ENCODE measurements around the gene EPHB2.
"Not testable (repeated sequence)": the region's sequence is repeated elsewhere in the genome, so short reads cannot be mapped to it uniquely, and the experiment has no call there.

The EPHB2 gene

DNA sequence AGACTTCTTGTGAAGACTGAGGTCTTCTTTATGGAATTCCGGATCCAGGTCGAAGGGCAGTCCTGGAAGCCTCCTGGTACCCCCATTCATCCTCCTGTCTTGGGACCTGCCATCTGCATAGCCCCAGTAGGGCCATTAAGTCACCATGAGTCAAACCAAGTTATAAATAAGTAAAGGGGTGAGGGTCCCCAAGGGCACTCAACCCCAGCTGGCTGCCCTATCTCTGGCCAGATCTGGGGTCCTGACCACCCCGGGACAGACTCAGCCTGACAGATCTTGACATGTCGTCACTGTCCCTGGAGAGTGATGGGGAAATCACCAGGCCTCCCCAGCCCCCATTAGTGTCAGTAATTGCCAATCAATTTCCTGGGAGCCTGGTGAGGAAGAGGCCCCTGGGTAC is 108.7 kb downstream of the EPHB2 start:
- DNase-seq (ENCODE audit: low read depth): no peak

DNA sequence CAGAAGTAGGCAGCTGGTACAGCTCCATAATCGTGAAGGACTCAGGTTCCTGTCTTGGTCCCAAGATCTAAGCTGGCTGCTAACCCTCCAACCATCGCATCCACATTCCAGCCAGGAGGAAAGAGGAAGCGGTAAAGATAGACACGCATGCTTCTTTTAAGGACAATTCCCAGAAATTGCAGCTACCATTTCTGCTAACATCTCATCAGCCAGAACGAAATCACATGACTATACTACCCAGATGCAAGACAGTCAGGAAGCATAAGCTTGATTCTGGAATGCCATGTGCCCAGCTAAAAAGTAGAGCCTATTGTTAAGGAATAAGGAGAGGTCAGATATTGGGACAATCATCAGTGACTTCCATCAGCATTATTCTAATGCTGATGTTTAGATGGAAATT is 110.4 kb downstream of the EPHB2 start:
- DNase-seq (ENCODE audit: low read depth): no peak

DNA sequence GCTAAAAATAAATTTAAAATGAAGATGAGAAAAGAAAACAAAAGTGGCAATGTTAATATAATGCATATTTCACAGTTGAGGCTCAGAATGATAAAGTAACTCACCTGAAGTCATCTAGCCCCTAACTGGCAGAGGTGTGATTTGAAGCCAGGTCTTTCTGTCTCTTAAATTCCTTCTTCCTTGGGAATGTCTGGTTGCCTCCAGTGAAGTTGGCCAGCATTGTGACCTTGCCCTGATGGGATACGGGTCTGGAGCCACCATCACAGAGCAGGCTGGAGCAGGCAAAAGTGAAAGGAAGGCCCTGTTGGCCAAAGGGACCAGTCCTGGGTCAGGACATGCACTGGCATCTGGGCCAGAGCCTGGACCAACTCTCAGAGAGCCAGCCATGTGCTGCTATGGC is 111.7 kb downstream of the EPHB2 start:
- DNase-seq (ENCODE audit: low read depth): no peak

DNA sequence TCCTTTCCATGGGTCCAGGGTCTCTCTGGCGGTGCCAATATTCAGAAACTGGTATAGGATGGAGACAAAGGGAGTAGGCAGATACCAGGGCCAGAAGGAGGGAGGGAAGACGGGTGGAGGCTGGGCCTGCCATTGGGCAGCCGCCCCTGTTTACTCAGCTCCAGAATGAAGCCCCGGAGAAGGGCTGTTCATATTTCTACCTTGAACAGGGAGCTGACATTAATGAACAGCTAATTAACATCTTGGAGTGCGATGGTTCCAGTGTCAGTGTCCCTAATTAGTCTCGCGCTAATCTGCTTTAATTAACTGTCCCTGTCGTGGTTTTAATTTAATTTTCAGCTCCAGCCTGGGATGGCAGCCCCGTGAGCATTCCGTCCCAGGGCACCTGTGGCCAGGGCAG is 113.8 kb downstream of the EPHB2 start:
- no peak for DNase-seq (ENCODE audit: low read depth)

DNA sequence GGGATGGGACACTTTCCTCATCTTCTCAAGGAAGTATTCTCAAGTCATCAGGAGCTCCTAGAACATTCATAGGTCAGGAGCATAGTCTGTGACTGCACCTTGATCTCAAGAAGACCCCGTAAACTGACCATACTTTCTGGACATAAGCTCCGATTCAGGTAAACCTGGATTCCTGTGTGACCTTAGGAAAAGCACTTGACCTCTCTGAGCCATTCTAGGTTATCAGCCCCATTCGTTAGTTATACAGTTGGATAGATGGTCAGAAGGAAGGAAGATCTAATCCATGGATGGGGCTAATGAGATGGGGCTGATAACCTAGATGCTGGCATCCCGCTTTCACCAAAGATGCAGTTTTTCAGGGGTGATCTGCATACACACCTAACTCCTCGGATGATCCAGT is 114.3 kb downstream of the EPHB2 start:
- DNase-seq (ENCODE audit: low read depth): no peak

DNA sequence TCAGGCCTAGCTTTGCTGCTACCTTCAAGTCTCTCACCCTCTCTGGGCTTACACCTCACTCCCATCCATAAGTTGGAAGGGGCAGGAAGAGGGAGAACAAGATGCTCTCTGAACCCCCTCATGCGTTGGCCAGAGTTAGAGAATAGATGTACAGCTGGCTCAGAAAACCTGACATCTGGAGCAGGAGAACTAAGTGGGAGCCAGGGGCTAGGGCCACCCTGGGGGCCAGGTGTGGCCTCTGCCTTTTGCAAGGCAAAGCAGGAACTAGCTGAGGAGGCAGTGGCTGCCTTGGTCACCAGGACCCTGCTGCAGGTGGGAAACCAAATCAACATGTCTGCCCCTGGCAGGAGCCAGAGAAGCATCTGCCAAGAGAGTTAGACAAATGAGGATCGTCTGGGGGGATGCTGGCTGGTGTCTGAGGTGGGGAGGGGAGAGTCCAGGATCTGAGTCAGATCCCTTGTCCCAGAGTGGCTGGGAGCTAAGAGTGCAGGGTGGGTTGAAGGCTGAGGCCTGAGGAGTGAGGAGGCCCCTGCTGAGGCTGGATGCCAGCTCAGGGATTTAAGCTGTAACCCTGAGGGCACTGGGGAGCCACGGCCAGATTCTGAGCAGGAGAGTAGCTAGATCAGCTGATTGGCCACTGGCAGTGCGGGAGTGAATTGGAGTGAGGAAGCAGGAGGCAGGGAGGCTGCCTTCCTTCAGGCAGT is 115.0 kb downstream of the EPHB2 start:
- no peak for DNase-seq (ENCODE audit: low read depth)

DNA sequence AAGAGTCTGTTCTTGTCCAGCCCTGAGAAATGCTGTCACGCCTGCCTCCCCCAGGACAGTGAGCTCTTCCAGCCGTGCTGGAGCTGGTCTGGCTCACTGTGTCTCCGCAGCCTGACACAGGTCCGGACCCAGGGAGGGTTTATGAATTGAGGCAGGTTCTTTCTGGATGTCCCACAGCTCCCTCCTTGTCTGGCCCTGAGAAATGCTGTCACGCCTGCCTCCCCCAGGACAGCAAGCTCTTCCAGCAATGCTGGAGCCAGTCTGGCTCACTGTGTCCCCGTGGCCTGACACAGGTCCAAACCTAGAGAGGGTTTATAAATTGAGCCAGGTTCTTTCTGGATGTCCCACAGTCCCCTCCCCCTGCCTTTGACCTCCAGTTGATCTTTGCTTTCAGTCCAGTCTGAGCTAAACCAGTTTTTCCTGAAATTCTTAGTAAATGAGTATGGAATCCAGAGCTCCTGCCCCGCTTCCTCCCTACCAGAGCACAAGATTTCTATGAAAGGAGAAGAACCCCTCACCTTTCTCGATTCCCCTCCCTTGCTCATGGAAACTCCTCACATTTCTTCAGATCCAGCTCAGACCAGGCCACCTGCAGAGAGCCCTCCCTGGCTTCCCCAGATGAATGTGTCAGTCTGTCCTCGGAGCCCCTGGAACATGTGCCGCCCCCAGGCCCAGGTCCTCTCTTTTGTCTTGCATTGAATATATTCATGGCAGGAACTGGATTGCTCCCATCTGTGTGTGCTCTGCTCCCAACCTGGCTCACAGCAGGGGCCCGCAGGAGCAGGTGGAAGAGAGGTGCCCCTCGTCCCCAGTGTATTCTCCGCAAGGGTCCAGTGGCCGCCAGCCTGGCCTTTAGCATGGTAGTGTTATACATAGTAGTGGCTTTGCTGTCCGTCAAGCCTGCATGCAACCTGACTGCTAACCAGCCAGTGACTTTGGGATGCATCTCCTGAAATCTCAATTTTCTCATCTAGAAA is 116.3 kb downstream of the EPHB2 start:
- DNase-seq (ENCODE audit: low read depth): no peak

DNA sequence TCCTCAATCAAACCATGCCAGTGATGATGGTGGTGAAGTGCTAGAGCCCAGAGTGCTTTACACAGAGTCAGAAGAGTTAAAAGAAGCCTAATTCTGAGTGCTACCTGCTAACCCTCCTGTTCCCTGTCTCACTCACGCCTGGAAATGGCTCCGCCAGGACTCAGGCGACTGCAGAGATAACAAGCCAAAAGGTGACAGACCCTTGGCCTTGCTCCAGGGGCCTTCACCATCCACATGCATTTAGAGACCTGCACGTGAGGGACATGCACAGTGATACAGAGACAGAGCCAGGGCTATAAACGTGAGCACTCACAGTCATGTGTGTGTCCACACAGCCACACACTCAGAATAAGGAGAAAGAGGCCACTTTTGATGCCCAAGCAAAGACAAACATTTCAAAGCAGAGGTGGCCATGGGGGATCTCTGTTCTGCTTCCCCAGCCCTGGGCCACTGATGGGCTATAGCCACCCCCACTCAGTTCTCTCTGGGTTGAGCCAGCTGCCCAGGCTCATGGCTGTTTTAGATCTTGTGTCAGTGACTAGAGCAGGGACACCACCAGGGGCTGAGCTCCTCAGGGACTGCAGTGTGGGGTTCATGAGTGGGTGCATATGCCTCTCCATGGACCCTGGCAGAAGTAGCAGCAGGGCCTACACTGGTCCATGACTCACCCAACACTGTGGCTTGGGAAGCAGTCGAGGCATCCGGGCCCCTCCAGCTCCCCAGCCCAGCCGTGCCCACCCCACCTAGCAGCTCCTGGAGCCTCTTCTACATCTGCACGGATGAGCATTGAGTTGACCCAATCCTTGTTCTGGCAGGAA is 117.2 kb downstream of the EPHB2 start:
- no peak for DNase-seq (ENCODE audit: low read depth)

DNA sequence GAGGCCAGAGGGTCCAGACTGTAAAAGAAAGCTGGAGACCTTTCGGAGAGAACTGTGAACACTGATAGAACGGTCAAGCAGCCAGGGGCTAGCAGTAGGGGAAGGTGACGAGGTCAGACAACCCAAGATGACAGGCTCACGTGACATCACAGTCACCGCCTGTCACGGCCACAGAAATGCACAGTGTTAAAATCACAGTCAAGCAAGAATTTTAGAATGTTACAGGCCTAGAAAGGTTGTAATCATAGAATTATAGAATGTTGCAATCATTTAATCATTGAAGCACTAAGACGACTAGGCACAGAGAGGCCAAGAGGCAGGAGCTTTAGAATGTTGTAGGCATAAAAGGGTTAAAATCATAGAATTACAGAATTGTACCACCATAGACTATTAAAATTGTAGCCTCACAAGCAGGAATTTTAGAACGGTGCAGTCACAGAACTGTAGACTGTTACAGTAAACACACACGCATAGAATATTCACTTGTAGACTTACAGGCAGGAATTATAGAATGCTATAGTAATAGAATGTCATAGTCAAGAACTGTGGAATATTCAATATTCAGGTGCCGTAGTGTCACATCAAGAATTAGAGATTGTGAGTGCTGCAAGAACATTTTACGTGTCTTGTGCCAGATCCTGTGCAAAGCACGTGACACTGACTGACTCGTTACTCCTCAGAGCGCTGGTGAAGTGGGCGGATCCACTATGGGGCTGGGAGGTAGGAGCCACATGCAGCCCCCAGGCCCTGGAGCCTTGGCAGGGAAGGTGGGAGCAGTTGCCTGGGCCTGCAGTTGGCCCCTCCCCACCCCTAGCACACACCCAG is 118.1 kb downstream of the EPHB2 start:
- no peak for DNase-seq (ENCODE audit: low read depth)

DNA sequence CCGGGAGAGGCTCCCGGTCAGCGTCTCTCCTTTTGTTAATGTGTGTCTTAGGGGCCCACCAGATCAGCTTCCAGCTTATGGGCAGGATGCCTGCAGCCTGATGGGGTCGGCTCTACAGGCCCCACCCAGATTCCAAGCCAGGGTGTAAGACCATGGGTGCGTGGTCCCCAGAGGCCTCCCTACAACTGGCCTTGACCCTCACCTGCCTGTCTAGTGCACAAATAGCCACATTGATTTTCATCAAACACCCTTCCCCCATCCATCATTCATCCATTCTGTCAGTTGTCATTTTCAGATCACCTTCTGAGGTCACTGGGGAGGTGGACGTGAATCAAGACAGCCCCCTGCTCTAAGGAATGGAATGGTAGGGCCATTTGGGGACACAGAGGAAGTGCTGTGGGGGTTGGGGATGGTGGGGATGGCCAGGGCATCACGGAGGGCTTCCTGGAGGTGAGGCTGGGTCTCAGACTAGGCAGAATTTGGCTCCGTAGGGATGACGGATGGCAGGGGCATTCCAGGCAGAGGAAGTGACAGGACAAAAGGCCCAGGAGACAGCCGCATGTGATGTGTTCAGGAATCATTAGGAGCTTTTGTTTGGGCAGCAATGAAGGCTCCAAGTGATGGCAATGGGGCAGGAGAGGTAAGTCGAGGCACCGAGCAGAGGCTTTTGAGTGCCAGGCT is 118.8 kb downstream of the EPHB2 start:
- no peak for DNase-seq (ENCODE audit: low read depth)

DNA sequence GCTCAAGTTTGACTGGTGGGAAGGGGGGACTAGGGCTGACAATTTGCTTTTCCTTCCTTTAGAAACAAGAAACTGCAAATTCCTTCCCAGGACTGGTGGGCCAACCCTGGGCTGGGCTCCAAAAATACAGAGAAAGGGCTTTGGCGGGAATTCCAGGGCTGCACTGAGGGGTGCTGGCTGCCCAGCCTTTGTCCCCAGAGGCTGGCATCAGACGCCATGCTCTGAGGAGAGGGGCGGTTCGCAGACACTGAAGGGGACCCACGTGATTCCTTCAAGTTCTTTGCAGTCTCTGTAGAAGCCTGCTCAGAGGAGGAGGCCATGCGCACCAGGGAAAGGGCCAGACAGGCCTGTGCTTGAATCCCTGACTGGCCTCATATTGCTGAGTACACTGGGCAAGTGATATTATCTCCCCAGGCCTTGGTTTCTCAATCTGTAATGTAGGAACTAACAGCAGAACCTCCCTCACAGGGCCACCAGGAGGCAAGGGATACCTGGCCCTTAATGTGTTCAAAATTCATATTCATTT is 119.5 kb downstream of the EPHB2 start:
- no peak for DNase-seq (ENCODE audit: low read depth)

DNA sequence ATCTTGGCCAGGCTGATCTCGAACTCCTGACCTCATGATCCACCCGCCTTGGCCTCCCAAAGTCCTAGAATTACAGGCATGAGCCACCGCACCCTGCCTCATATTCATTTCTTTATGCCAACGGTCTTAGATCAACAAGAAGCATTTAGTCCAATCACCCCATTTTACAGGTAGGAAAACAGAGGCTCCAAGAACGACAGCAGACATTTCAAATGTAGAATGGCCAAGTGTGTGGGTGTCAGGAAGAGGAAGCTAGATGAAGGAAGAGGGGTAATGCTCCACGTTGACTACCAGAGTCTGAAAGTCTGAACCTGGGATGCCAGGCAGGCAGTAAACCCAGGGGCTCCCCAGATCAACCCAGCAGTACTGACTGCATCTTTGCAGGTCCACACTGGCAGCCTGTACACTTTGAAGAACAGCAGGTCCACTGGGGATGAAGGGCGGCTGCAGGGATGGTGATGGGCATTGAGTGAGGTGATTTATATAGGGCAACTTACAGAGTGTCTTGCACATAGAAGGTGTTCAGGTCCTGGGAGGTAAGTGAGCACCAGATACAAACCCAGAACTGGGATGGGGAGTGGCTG is 120.2 kb downstream of the EPHB2 start:
- DNase-seq (ENCODE audit: low read depth): no peak

DNA sequence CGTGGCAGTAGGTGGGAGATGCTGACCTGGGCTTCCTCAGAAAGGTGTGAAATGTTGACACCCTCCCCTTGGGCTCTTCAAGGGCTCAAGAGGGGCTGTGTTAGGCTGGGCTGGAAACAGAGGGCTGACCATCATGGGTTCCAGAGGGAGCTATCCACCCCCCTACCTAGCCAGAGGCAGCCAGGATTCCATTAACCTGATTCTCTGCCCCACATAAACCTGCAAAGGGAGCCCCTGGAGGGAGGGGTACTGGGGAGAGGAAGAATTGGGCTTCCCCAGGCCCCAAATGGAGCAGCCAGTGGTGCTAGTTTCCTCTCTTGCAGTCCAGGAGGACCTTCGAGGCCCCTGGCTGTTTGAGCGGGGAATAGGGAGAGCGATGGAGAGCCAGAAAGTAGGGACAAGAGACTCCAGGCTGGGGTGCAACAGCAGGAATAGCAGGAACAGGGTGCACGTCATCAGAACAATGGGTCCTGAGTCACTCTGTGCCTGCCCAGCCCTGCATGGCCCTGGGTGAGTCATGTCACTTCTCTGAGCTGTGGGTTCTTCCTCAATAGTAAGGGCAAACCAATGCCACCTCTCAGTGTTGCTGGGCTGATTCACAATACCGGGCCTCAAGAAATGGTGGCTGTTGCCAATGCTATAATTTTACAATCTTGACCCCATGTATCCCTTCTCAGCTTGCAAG is 121.2 kb downstream of the EPHB2 start:
- peak; percentile 41 for DNase-seq (ENCODE audit: low read depth)

DNA sequence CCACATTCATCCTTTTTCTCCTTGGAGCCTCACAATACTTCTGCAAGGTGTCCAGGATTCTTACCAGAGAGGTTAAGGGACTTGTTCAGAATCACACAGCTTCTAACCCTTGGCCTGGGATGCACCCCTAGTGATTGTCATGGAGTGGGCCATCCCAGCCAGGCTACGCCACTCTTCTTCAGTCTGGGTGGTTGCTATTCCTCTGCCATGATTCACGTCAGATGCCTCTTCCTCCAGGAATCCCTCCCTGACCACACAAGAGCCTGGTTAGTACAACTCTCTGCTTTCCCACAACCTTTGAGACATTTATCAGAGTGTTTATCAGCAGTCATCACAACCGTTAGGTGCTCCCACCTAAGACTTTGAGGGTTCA is 121.8 kb downstream of the EPHB2 start:
- DNase-seq (ENCODE audit: low read depth): no peak

DNA sequence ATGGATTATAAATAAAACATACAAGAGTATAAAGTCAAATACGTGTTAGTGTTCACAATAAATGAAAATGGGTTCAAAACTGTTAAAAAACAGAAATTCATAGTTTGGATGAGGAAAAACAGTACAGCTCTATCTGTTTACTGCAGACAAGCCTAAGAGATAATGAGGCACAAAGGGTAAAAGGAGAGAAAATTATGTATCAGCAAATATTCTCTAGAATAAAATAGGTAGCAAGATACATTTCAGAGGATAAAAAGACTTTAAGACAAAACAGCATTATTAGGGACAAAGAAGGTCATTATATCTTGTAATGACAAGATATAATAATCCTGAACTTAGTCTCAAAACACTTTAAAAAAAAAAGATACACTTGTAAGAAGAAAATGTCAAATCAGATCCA is 123.1 kb downstream of the EPHB2 start:
- no peak for DNase-seq (ENCODE audit: low read depth)

DNA sequence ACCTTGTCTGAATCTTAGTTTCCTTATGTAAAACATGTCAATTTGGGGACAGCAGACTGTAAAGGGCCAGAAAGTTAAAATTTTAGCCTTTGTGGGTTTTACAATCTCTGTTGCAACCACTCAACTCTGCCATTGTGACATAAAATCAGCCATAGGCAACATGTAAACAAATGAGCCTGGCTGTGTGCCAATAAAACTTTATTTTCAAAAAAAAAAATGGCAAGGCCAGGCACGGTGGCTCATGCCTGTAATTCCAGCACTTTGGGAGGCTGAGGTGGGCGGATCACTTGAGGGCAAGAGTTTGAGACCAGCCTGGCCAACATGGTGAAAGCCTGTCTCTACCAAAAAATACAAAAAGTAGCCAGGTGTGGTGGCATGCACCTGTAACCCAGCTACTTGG is 123.8 kb downstream of the EPHB2 start:
- not testable (repeated sequence) for DNase-seq (ENCODE audit: low read depth)

DNA sequence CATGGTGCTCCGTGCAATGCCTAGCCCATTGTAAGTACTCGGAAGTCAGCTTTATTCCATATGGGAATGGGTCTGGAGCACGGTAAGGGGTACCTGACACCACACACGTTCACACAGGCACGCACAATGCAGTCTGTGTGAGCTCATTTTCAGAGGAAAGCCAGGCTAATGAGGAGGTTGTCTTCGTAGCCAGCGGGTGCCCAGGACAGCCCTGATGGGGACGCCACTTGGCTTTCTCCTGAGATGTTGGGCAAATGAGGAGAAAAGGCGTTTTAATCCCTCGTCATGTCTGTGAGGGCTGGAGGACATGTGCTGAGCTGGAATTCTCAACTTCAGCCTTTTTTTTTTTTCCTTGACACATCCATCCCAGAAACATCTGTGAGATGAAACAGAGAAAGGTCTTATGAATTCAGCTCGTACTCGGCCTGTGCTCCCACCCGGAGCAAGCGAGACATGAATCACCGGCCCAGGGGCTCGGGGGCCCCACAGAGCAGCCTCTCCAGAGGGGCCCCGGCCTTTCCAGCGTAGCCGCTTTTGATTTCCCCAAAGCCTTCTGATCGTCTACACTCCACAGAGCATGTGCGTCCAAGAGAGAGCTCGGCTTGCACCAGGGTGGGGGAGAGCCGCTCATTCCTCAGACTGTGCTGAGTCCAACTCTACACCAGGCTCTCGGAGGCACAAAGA is 125.1 kb downstream of the EPHB2 start:
- DNase-seq (ENCODE audit: low read depth): no peak

DNA sequence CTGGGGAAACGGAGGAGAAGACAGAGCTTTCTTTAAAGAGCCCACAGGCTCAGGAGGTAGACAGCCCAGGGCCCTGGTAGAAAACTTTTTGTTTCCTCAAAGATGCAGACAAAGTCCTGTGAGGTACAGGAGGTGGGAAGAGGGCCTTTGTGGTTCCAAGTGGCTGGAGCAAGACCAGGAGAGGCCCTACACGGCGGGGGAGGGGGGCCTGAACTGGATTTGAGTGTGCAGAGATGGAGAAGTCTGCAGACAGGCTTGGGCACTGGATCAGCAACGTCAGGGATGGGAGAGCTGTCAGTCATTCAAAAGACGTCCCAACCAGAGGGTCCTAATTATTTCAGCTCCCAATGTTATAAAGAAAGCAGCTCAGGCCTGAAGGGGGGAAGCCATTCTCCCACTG is 126.2 kb downstream of the EPHB2 start:
- no peak for DNase-seq (ENCODE audit: low read depth)

DNA sequence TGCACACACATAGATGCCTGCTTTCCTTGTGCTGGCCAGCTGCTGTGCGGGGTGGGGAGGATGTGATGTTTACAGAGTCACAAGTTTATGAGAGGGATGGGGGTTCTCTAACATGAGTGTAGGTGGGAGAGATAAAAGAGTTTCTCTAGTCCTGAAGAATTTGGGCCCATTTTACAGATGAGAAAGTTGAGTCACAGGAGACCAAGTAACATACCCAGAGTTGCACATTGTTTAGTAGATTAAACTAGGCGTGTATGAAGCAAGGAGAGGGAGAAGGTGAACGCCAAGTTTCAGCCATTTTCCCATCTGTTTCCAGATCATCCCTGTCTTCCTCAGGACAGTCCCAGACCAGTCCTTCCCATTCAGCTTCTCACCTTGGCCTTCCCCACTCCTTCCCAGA is 126.7 kb downstream of the EPHB2 start:
- no peak for DNase-seq (ENCODE audit: low read depth)
